GM12878 (cell line): ENCODE data around the gene PCSK5.

Experiments
- ATF3 ChIP-seq: IDR thresholded peaks from 2 replicates; pipeline ENCODE4 v1.6.1; 2011; ENCODE audit warnings: low read depth, mild to moderate bottlenecking, low read length, moderate library complexity, borderline replicate concordance; ENCODE audit errors: extremely low read depth
- CEBPB ChIP-seq, 2 experiments: fragments of 150-350 bp in 1 of 2; IDR thresholded peaks; 2 replicates each; pipeline ENCODE4 v1.6.1; 2012 to 2014; ENCODE audit warnings: low read depth in 2 of 2, low read length in 2 of 2, borderline replicate concordance in 1 of 2, inconsistent platforms in 1 of 2
- CTCF ChIP-seq, 3 experiments: IDR thresholded peaks in 2 of 3; conservative IDR thresholded peaks in 1 of 3; 2 replicates each; pipeline ENCODE4 v1.5.1; 2011; ENCODE audit warnings: low read depth in 3 of 3, low read length in 3 of 3, mild to moderate bottlenecking in 3 of 3, control low read depth in 2 of 3, moderate library complexity in 2 of 3, inconsistent platforms in 1 of 3, mixed read lengths in 1 of 3; ENCODE audit not compliant: control insufficient read depth in 2 of 3, insufficient read depth in 1 of 3; ENCODE audit errors: extremely low read depth in 1 of 3
- EED ChIP-seq: sonication (generic); IDR thresholded peaks from 2 replicates; pipeline ENCODE4 v1.6.1; 2016; ENCODE audit warnings: antibody characterized with exemption, low read depth
- MXI1 ChIP-seq: fragments of 150-350 bp; IDR thresholded peaks from 2 replicates; pipeline ENCODE4 v1.6.1; 2011; ENCODE audit warnings: low read depth, mild to moderate bottlenecking, inconsistent platforms, low read length, improper control_type of control experiment
- NR2C2 ChIP-seq: IDR thresholded peaks from 2 replicates; pipeline ENCODE4 v1.6.1; 2011; ENCODE audit warnings: borderline replicate concordance, low read depth; ENCODE audit not compliant: control insufficient read depth, insufficient read length
- POLR2A ChIP-seq: IDR thresholded peaks from 2 replicates; pipeline ENCODE4 v1.6.1; 2011; ENCODE audit warnings: low read depth, mild to moderate bottlenecking, low read length
- RFX5 ChIP-seq: IDR thresholded peaks from 2 replicates; pipeline ENCODE4 v1.6.1; 2011; ENCODE audit warnings: low read depth, low read length, improper control_type of control experiment
- SRF ChIP-seq, 2 experiments: IDR thresholded peaks; 2 replicates each; pipeline ENCODE4 v1.6.1; 2011; ENCODE audit warnings: low read depth in 2 of 2, low read length in 2 of 2, mild to moderate bottlenecking in 1 of 2, moderate library complexity in 1 of 2
- TBL1XR1 ChIP-seq: IDR thresholded peaks from 2 replicates; pipeline ENCODE4 v1.6.1; 2012; ENCODE audit warnings: low read depth, low read length, improper control_type of control experiment
- USF2 ChIP-seq: IDR thresholded peaks from 2 replicates; pipeline ENCODE4 v1.6.1; 2011; ENCODE audit warnings: low read depth, low read length, improper control_type of control experiment, borderline replicate concordance

GRCh38 chr9:76296561-76297310 lies 406.3 kb downstream of the PCSK5 start:
- TF ChIP-seq RFX5 (no peak), CTCF (IDR thresholded peaks at IDR 0.05 in 2 of 3, conservative IDR thresholded peaks at IDR 0.05 in 1 of 3; ENCODE audit: control insufficient read depth in 2 of 3, extremely low read depth in 1 of 3, insufficient read depth in 1 of 3, low read depth in 3 of 3, low read length in 3 of 3) (no peak), POLR2A (no peak), USF2 (no peak), ATF3 (no peak), SRF (IDR thresholded peaks at IDR 0.05; ENCODE audit: low read depth in 2 of 2, low read length in 2 of 2) (no peak), EED (no peak), NR2C2 (no peak), MXI1 (no peak), CEBPB (IDR thresholded peaks at IDR 0.05; ENCODE audit: borderline replicate concordance in 1 of 2, low read depth in 2 of 2, low read length in 2 of 2) (no peak), TBL1XR1 (no peak)
